Adrenal gland (tissue), 5 donors: ENCODE data around the gene ZCWPW2.

Experiments used
- CTCF ChIP-seq, 6 experiments: fragments of 450-650 bp in 4 of 6; fragments of 200-600 bp in 2 of 6; sonication (generic) in 1 of 6; IDR thresholded peaks; 1 replicate in 5 of 6; 2 replicates in 1 of 6; pipeline versions ENCODE4 v1.5.1 to v1.8.0; 2016 to 2021; ENCODE audit warnings: antibody characterized with exemption in 6 of 6, mild to moderate bottlenecking in 2 of 6, moderate library complexity in 1 of 6
- POLR2A ChIP-seq, 2 donors: fragments of 450-650 bp; IDR thresholded peaks; one replicate each; pipeline ENCODE4 v1.6.1; 2017; ENCODE audit warnings: antibody characterized with exemption in 2 of 2, mild to moderate bottlenecking in 2 of 2, moderate library complexity in 1 of 2
- donor health status: DM: no; HTN: no; CAD: no.

GRCh38 chr3:28347374-28348264 lies 902 bp upstream of the ZCWPW2 start:
- TF ChIP-seq CTCF (IDR thresholded peaks at IDR 0.05) (no peak), POLR2A (IDR thresholded peaks at IDR 0.05) (no peak)
